Measurements from ENCODE around the gene MREG. TPM values are rescaled to one million over a fixed set of nuclear protein-coding genes. Genes with fewer than 3 reads are reported as not detected.

MREG gene
- polyA plus RNA-seq, 3 donors, result 16.0 to 20.1 (median 19.6) TPM

- no peak for DNase-seq (ENCODE audit: low read depth in 3 of 3, low spot score in 2 of 3)
These were observed 113.9 kb downstream of the MREG start for GRCh38 chr2:215899141-215900074.

GRCh38 chr2:215898363-215898762 is 115.0 kb downstream of the MREG start:
- DNase-seq (ENCODE audit: low read depth in 3 of 3, low spot score in 2 of 3), result no peak

- DNase-seq (ENCODE audit: low read depth in 3 of 3, low spot score in 2 of 3), result no peak
These were observed 116.4 kb downstream of the MREG start for GRCh38 chr2:215896921-215897320.

GRCh38 chr2:215895330-215895729 is 118.0 kb downstream of the MREG start:
- no peak for DNase-seq (ENCODE audit: low read depth in 3 of 3, low spot score in 2 of 3)

Other genes starting within 250 kb of the MREG start
- gene PECR, start 68.3 kb upstream of the MREG start, polyA plus RNA-seq (ENCODE audit: insufficient read length in 3 of 3), result 10 to 100 TPM; 44.3 to 52.3 (median 45.6) TPM
- gene TMEM169, start 68.4 kb upstream of the MREG start, polyA plus RNA-seq (ENCODE audit: insufficient read length in 3 of 3), result 10 to 100 TPM; 13.4 to 15.8 (median 14.1) TPM
- 100 to 1,000 TPM; 364 to 420 (median 409) TPM for gene XRCC5, start 95.8 kb upstream of the MREG start, polyA plus RNA-seq (ENCODE audit: insufficient read length in 3 of 3)

All from right renal cortex interstitium (tissue), 3 donors.